ENCODE results near the gene SYT1. TPM values are rescaled to one million over a fixed set of nuclear protein-coding genes. Genes with fewer than 3 reads are reported as not detected.
A peak's percentile ranks its signal among the peaks of the same experiment; 100 is the strongest.

The SYT1 gene
- total and polyA plus RNA-seq, 2 of the 8 experiments (the other 6 are each of a cell fraction or from before 2014, with no cell fraction given): 11.0 to 34.6 TPM

DNA sequence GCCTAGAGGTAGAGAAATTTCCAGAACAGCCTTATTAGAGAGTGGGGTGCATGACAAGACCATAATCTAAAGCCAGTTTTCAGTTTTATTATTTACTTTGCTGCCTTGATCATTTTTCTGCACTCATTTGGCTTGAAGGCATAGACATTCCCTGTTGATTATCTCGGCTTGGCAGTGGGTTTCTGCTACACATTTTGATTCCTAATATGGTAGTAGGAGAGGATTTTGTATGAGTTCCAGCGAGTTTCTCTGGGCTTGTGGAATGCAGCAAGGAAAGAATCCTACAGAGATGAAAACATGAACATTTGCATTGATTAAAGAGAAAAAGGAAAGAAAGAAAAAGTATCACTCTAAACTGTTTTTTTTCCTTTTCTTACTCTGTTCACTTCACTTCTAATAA, 545.0 kb downstream of the SYT1 start:
- Histone ChIP-seq H2BK15ac (ENCODE audit: low read length) (no peak overlapping the region), H3K27ac (ENCODE audit: low read depth, low read length) (peak overlapping the region; percentile 46; the same call in 1 of the 2 replicates), H2BK5ac (ENCODE audit: low read depth, low read length) (no peak overlapping the region), H3K4ac (replicated peaks; ENCODE audit: insufficient read length, low read depth, low read length) (no peak overlapping the region), H3K4me2 (ENCODE audit: insufficient read depth in 1 of 2, low read depth in 2 of 2, low read length in 2 of 2) (no peak overlapping the region), H3K9ac (replicated peaks in 1 of 4; ENCODE audit: extremely low read depth in 1 of 4, low read depth in 3 of 4, low read length in 3 of 4) (no peak overlapping the region), H2BK12ac (ENCODE audit: low read depth, low read length) (no peak overlapping the region), H4K91ac (replicated peaks; ENCODE audit: insufficient read length, low read length) (no peak overlapping the region), H3K14ac (ENCODE audit: insufficient read length) (no peak overlapping the region), H3K23me2 (ENCODE audit: low read depth, low read length) (no peaks in the 10 kb centered on the region), H3K18ac (ENCODE audit: extremely low read depth, low read length) (no peak overlapping the region), H4K8ac (ENCODE audit: extremely low read depth, insufficient read depth, low read length) (no peak overlapping the region), H4K20me1 (replicated peaks in 1 of 2; ENCODE audit: control insufficient read depth in 1 of 2, insufficient read depth in 2 of 2, low read length in 2 of 2) (no peaks in the 10 kb centered on the region), H2AFZ (ENCODE audit: low read length) (no peak overlapping the region), H2AK5ac (ENCODE audit: low read depth, low read length) (no peak overlapping the region), H3K79me1 (ENCODE audit: low read depth, low read length) (no peaks in the 10 kb centered on the region), H3K56ac (replicated peaks; ENCODE audit: insufficient read length, low read depth, low read length) (no peak overlapping the region), H3K4me3 (ENCODE audit: extremely low read depth in 1 of 4, insufficient read depth in 2 of 4, low read depth in 3 of 4, low read length in 4 of 4) (no peak overlapping the region), H2BK120ac (replicated peaks; ENCODE audit: low read depth, low read length) (no peak overlapping the region), H3K23ac (ENCODE audit: insufficient read length) (no peak overlapping the region), H2BK20ac (ENCODE audit: low read length) (no peak overlapping the region), H3K4me1 (replicated peaks in 1 of 4; ENCODE audit: control insufficient read depth in 3 of 4, insufficient read depth in 4 of 4, low read length in 3 of 4) (peaks cover 0 to 9% (median 4%) of the 10 kb centered on the region in 4 experiments; a peak in 2 of 7 replicates), H3K9me3 (ENCODE audit: insufficient read depth in 2 of 2, low read depth in 1 of 2, low read length in 1 of 2) (no peaks in the 10 kb centered on the region), H4K5ac (ENCODE audit: insufficient read length, low read depth, low read length) (no peak overlapping the region), H3K27me3 (replicated peaks in 1 of 4; ENCODE audit: control insufficient read depth in 3 of 4, extremely low read depth in 1 of 4, insufficient read depth in 3 of 4, low read length in 3 of 4) (no peaks in the 10 kb centered on the region), H3K36me3 (ENCODE audit: control insufficient read depth in 2 of 4, insufficient read depth in 4 of 4, low read length in 3 of 4) (no peaks in the 10 kb centered on the region), H3K79me2 (ENCODE audit: control insufficient read depth in 1 of 2, insufficient read depth in 2 of 2, low read length in 2 of 2) (no peaks in the 10 kb centered on the region)
- FAIRE-seq (no peak), DNase-seq (ENCODE audit: low read depth in 1 of 2, low spot score in 2 of 2) (no peak)
- WGBS, 2 experiments (ENCODE audit: extremely low coverage in 1 of 2, insufficient coverage in 1 of 2, insufficient read length in 1 of 2, insufficient replicate concordance in 2 of 2, low coverage in 1 of 2, low lambda C conversion rate in 2 of 2, missing lambda C conversion rate in 1 of 2): 40% methylated on average over 2 of the region's 2 CpGs; no CpG with 5 or more reads in 1 of the 2 experiments
- ChIA-PET CTCF (ENCODE audit: partially characterized antibody) (interaction anchor here (3.0 kb wide), 1 partner anchor 10 kb away, joined by 18 read pairs; no protein-coding TSS in a partner anchor), POLR2A (ENCODE audit: partially characterized antibody) (no interaction called here)

All from H1 (cell line).